Left lobe of liver (tissue), 2 donors: Measurements from ENCODE around the gene OTUB1. TPM values are rescaled to one million over a fixed set of nuclear protein-coding genes. Genes with fewer than 3 reads are reported as not detected.

Experiments
- ATAC-seq: fragments of 200-7000 bp; cut with Tn5 transposase; one replicate; pipeline ENCODE4 v1.9.1; 2020; ENCODE audit warnings: mild to moderate bottlenecking, moderate library complexity
- DNase-seq: peaks from one replicate; pipeline ENCODE4 v3.0.0-alpha.2; 2020; ENCODE audit warnings: low spot score
- total RNA-seq: library from RNA; stranded (reverse); gene quantifications from one replicate; pipeline ENCODE4 v1.2.1, GENCODE V29; 2021
- donor health status: DM: no; HTN: no; CAD: no; lungs with moderate emphysema.
- donor health status: DM: no; HTN: yes; CAD: no.

The OTUB1 gene
- total RNA-seq, 1 donor from 2014 or later: 22.8 TPM

DNA sequence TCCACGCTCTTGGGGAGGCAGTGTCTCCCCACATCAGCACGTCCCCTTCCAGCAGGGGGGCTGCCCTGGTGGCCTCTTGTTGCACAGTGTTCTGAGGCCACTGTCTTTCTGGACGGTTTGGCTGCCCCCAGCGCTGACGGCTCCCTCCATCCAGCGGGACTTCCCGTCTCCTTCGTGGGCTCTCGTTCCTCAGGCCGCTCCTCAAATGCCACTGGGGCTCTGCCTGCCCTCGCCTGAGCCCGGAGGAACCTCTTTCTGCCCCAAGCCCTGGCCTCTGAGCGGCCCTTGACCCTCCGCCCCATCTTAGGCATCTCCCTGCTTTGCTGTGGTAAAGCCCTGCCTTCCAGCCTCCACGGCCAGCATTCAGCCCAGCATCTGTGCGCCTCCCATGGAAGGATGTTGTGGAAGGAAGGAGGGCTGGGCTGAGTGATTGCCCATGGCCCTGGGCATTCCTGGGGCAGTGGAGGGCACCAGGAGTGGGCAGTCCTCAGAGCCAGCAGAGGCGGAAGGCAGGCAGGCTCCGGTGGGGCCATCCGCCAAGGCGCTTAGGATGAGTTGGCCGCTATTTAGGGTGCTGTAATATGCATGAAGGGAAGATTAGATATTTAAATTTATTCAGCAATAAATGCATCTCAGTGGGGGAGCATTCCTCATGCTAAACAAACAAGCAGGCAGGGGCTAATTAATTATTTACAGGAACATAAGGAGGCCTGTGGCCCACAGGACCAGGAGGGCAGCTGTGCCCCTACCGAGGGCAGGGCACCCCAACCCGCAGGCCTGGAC is 17.8 kb downstream of the OTUB1 start:
- no peak for ATAC-seq

GRCh38 chr11:64004590-64004984 is 18.3 kb downstream of the OTUB1 start:
- no peak for DNase-seq
- no peak for ATAC-seq

More for the DNA sequence above, 17.8 kb downstream of the OTUB1 start:
- no peak for DNase-seq

DNA sequence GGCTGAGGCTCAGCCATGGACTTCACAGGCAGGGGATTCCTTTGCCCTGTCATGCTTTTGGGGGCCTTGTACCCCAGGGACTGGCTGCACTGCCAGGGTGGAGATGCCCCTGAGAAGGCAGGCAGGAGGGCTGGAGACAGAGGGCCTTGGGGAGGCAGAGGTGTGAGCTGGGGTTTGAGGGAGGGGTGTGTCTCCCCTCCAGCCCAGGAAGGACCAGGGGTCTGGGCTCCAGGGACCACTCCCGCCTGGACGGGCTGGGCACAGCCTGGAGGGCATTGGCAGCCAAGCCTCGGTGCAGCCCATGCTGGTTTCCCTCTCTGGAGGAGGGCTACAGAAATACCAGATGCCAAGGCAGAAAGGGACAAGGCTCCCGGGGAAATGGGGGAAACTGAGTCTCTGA is 19.5 kb downstream of the OTUB1 start:
- ATAC-seq: no peak
- no peak for DNase-seq

DNA sequence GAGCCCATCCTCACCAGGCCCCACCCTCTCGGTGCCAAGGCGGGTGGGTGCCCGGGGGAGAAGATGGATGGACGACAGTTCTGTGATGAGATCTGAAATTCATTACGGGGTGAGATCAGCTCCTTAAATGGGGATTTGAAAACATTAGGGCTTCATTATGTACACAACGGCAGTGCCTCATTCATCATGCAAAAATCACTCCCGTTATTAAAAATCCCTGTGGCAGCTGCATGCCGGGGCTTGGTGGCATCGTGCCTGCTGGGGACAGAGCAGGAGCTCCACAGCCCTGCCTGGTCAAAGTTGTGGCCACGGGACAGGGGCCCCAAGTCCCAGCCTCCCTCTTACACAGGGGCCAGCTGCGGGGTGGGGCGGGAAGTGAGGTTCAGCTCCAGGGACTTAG is 20.2 kb downstream of the OTUB1 start:
- ATAC-seq (no peak), DNase-seq (no peak)

- DNase-seq (no peak), ATAC-seq (peak; percentile 18)
Measured at GRCh38 chr11:64007160-64007628, 21.0 kb downstream of the OTUB1 start.

GRCh38 chr11:64007629-64008282 is 21.5 kb downstream of the OTUB1 start:
- ATAC-seq: peak; percentile 94
- peak; percentile 91 for DNase-seq

DNA sequence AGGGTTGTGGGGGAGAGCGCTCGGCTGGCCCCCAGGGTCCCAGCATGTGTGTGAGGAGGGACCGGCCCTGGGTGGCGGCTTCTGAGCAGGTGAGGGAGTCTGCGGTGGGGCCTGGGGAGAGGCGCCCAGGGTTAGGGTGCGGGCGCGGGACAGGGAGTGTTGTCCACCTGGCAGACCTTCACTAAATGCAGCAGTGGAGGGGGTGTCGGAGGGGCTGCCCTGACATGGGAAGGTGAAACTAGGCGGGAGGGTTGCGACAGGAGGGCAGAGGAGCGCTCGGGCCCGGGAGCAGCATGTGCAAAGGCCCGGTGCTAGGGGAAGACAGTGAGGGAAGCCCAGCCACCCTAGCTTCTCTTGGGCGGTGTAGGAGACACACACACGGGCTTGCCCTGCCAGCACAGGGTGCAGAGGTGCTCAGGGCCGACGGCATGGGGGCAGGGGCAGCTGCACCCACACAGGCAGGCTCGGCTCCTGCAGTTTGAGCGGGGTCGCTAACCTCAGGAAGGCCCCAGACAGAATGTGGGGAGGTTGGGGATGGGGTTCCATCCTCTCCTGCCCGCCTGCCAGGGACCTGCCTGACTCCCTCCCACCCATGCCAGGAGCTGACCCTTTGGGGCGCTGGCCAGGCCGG is 22.2 kb downstream of the OTUB1 start:
- no peak for ATAC-seq
- no peak for DNase-seq

- DNase-seq (no peak), ATAC-seq (no peak)
Measured at GRCh38 chr11:64008914-64009633, 22.8 kb downstream of the OTUB1 start.

- no peak for DNase-seq
- no peak for ATAC-seq
Measured at GRCh38 chr11:64009710-64010109, 23.5 kb downstream of the OTUB1 start.

GRCh38 chr11:64010783-64011182 is 24.5 kb downstream of the OTUB1 start:
- DNase-seq: no peak
- no peak for ATAC-seq

DNA sequence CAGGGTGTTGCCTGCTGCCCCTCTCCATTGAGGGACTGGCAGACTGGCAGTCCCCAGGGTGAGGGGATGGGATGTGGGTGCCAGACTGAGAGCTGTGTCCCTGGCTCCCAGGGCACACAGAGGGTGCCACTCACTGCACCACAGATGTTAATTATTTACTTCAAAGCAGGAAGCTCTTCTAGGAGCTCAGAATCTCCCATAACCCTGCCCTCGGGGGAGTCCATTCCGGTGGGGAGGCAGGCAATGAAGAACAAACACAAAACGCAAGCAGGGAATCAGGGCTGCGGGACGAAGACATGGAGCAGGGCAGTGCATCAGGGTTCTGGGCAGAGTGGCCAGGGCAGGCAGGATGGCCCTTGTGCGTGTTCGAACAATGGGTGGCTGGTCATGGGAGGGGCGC is 25.1 kb downstream of the OTUB1 start:
- DNase-seq (no peak), ATAC-seq (no peak)

GRCh38 chr11:64013141-64013896 is 27.1 kb downstream of the OTUB1 start:
- DNase-seq: no peak
- ATAC-seq: peak; percentile 28

GRCh38 chr11:64014356-64014755 is 28.1 kb downstream of the OTUB1 start:
- ATAC-seq (no peak), DNase-seq (no peak)

- ATAC-seq: no peak
- no peak for DNase-seq
Measured at GRCh38 chr11:64015510-64015909, 29.3 kb downstream of the OTUB1 start.

DNA sequence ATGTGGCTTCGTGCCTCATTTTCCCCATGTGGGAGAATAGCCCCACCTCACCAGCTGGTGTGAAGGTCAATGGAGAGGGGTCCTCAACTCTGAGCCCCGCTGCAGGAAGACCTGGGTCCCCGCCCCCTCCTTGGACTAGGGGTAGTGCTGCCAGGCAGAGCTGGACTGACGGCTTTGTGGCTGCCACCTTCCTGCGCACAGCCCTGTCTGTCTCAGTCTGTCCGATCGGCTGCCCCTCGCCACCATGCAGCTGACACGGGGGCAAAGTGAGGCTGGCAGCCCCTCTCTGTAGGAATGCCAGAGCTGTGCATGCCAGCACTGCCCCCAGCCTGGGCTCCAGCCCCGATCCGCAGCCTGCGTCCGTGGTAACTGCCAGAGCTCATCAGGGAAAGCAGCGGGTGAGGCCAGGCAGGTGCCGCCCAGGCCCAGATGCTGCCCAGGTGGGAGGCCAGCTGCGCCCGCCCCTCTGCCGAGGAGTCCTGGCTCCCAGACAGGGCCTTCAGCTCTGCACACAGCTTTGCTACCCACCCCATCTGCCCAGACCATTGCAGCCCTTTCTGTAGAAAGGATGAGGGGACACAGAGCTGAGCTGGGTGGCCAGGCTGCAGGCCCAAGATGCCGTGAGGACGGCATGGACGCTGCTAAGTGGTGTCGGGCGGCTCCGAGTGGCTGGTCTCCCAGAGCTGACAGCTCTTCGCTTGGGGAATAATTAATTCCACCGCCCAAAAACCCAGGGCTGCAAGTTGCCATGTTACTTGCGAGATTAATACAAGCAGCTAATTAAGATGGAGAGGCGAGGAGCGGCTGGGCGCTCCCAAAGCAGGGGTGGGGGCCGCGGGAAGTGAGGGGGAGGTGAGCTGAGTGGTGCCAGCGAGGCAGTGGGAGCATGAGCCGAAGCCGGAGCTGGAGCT is 30.0 kb downstream of the OTUB1 start:
- no peak for DNase-seq
- no peak for ATAC-seq

DNA sequence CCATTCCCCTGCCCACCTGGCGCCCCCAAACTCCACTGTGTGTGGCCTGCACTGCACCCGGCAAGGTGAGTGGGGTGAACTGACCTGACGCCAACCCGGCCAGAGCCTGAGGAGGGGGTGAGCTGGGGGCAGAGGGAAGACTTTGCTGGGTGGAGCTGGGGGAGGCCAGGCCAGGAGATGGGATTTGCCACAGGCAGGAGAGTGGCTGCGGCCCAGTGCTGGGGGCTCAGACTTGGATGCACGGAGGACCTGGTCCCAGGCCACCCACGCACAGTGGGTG is 31.6 kb downstream of the OTUB1 start:
- no peak for DNase-seq
- no peak for ATAC-seq

DNA sequence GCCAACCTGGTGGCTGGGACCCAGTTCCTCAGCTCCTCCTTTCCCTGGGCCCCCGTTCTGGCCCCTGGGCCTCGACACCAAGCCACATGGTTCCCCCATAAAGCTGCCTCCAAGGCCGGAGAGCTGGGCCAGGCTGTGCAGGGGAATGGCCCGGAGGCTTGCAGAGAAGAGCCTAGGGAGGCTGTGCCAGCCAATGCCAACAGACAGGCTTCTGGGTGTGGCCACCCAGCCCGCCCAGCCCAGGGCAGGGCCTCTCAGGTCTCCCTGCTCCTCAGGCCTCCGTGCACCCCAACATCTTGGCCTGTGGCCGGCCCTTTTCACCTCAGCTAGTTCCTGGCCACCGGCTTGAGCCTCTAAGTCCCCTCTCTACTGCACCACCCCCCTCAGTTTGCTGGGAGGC is 32.1 kb downstream of the OTUB1 start:
- DNase-seq: no peak

DNA sequence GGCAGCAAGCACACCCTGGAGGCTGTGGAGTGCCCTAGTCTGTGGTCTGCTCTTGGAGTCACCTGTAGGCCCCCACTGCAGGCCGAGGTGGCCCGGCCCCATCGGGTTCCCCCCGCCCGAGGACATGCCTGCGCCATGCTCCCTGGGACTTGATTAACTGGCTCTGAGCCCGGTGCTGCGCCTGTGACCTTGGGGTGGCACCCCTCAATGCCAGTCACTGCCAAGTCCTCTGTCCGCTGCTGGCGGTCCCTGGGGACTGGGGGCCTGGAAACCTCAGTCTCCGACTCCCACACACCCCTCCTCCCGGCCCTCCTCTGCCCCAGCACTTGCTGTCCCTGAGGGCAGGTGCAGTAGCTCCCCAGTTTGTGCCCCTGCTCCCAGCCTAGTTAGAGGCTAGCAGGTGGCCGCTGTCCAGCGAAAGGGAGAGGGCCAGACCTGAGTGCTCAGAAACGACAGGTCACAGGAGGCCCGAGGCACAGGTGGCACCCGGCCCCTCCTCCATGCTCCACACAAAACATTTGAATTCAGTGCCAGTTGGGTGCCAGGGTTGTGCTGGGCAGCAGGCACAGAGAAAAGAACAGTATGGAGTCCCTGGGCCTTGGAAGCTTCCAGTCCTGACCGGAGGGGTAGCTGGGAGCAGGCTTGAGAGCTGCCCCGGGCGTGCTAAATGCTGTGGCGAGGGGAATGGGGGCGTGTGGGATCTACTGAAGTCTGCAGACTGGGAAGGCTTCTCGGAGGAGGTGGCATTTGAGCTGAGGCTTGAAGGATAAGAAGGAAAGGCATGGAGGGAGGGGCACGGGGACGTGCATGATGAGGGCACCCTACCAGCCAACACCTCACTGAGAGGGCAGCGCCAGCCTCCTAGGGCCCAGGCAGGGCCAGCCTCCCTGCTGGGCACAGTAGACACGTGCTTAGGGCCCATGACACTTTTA is 33.1 kb downstream of the OTUB1 start:
- ATAC-seq (no peak), DNase-seq (no peak)

More for the DNA sequence above, 32.1 kb downstream of the OTUB1 start:
- peak; percentile 10 for ATAC-seq
